ENCODE data around the gene C1S. TPM values are rescaled to one million over a fixed set of nuclear protein-coding genes. Genes with fewer than 3 reads are reported as not detected.

The C1S gene
- total and polyA plus RNA-seq, 2 experiments from 2014 or later, result 4.9 to 9.7 TPM

GRCh38 chr12:7075518-7075917 is 15.0 kb downstream of the C1S start (continued):
- TF ChIP-seq CTCF (conservative IDR thresholded peaks at IDR 0.05; ENCODE audit: low read depth in 2 of 2), result no peak
- no peak for TF ChIP-seq ETS1 (IDR thresholded peaks at IDR 0.05)

- Histone ChIP-seq H3K4me1 (ENCODE audit: insufficient read depth) (no peaks in the 10 kb centered on the region), H3F3A (replicated peaks; ENCODE audit: low read depth) (no peaks in the 10 kb centered on the region), H3K27ac (ENCODE audit: low read depth) (no peak overlapping the region), H3K36me3 (ENCODE audit: insufficient read depth) (no peaks in the 10 kb centered on the region), H3K9me2 (ENCODE audit: insufficient read depth) (no peaks in the 10 kb centered on the region; the same call in 1 of the 2 replicates), H2AFZ (no peak overlapping the region), H4K20me1 (replicated peaks; ENCODE audit: insufficient read depth) (no peaks in the 10 kb centered on the region), H3K27me3 (ENCODE audit: insufficient read depth) (no peaks in the 10 kb centered on the region), H3K4me2 (no peak overlapping the region), H3K79me2 (replicated peaks; ENCODE audit: insufficient read depth) (no peaks in the 10 kb centered on the region), H3K4me3 (no peak overlapping the region)
- no peak overlapping the region for H3K4me3 Mint-ChIP-seq
- H3K9me3 Mint-ChIP-seq, result no peaks in the 10 kb centered on the region
- H3K36me3 Mint-ChIP-seq (ENCODE audit: low read depth), result no peaks in the 10 kb centered on the region
- no peaks in the 10 kb centered on the region for H3K27me3 Mint-ChIP-seq (ENCODE audit: insufficient read depth, low read depth, poor library complexity)
- no peak for DNase-seq (ENCODE audit: low spot score)
- H3K27ac Mint-ChIP-seq, result no peak overlapping the region
- no peak for ATAC-seq
- no peaks in the 10 kb centered on the region for H3K4me1 Mint-ChIP-seq
- TF ChIP-seq CTCF (conservative IDR thresholded peaks at IDR 0.05; ENCODE audit: low read depth in 2 of 2) (no peak), POLR2AphosphoS5 (IDR thresholded peaks at IDR 0.05; ENCODE audit: low read depth) (no peak), ETS1 (IDR thresholded peaks at IDR 0.05) (no peak), JUNB (IDR thresholded peaks at IDR 0.05; ENCODE audit: unreplicated experiment) (no peak), ZNF114 (CRISPR knock-in tag; IDR thresholded peaks at IDR 0.05) (no peak), EZH2 (IDR thresholded peaks at IDR 0.05; ENCODE audit: low read depth, unreplicated experiment) (no peak), NANOG (IDR thresholded peaks at IDR 0.05; ENCODE audit: borderline replicate concordance) (no peak), REST (IDR thresholded peaks at IDR 0.05; ENCODE audit: unreplicated experiment) (no peak)
Observed at GRCh38 chr12:7075939-7076338, 15.4 kb downstream of the C1S start.
